Measurements from ENCODE around the gene FBRSL1. TPM values are rescaled to one million over a fixed set of nuclear protein-coding genes. Genes with fewer than 3 reads are reported as not detected.

FBRSL1 gene
- total RNA-seq, 1 donor from 2014 or later = 199 TPM

DNA sequence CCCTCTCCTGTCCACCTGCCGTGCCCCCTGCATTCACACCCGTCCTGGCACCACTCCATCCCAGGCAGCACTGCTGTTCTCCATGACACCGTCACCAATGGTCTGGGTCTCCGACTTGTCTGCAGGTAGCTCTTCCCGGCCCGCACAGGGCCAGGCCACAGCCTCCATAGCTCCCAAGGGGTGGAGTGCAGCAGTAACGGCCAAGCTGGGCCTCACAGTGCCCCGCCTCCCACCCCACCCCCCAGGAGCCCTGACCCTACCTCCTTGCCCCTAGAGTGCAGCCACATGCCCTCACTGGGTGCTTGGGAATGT lies 12.9 kb downstream of the FBRSL1 start:
- Mint-ChIP-seq H3K9me3 (ENCODE audit: low read depth) (no peaks in the 10 kb centered on the region), H3K36me3 (ENCODE audit: insufficient read depth) (no peaks in the 10 kb centered on the region), H3K27me3 (no peaks in the 10 kb centered on the region), H3K4me1 (ENCODE audit: low read depth) (peaks cover 23% of the 10 kb centered on the region), H3K4me3 (ENCODE audit: low read depth) (no peak overlapping the region), H3K27ac (no peak overlapping the region)
- DNase-seq (ENCODE audit: low spot score, unreplicated experiment) = no peak
- TF ChIP-seq, protein P1, sequence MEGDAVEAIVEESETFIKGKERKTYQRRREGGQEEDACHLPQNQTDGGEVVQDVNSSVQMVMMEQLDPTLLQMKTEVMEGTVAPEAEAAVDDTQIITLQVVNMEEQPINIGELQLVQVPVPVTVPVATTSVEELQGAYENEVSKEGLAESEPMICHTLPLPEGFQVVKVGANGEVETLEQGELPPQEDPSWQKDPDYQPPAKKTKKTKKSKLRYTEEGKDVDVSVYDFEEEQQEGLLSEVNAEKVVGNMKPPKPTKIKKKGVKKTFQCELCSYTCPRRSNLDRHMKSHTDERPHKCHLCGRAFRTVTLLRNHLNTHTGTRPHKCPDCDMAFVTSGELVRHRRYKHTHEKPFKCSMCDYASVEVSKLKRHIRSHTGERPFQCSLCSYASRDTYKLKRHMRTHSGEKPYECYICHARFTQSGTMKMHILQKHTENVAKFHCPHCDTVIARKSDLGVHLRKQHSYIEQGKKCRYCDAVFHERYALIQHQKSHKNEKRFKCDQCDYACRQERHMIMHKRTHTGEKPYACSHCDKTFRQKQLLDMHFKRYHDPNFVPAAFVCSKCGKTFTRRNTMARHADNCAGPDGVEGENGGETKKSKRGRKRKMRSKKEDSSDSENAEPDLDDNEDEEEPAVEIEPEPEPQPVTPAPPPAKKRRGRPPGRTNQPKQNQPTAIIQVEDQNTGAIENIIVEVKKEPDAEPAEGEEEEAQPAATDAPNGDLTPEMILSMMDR (IDR thresholded peaks at IDR 0.05; ENCODE audit: unreplicated experiment) = no peak

GRCh38 chr12:132503618-132504204 lies 13.8 kb downstream of the FBRSL1 start:
- TF ChIP-seq, protein P1 (IDR thresholded peaks at IDR 0.05; ENCODE audit: unreplicated experiment) = no peak
- DNase-seq (ENCODE audit: low spot score, unreplicated experiment) = no peak
- Mint-ChIP-seq H3K36me3 (ENCODE audit: insufficient read depth) (no peaks in the 10 kb centered on the region), H3K27ac (no peak overlapping the region), H3K27me3 (no peaks in the 10 kb centered on the region), H3K4me3 (ENCODE audit: low read depth) (no peak overlapping the region), H3K4me1 (ENCODE audit: low read depth) (peaks cover 23% of the 10 kb centered on the region), H3K9me3 (ENCODE audit: low read depth) (no peaks in the 10 kb centered on the region)

- H3K36me3 Mint-ChIP-seq (ENCODE audit: insufficient read depth) = no peaks in the 10 kb centered on the region
- H3K4me1 Mint-ChIP-seq (ENCODE audit: low read depth) = peaks cover 23% of the 10 kb centered on the region
- H3K27ac Mint-ChIP-seq = peak overlapping the region; percentile 64
- H3K4me3 Mint-ChIP-seq (ENCODE audit: low read depth) = no peak overlapping the region
- DNase-seq (ENCODE audit: low spot score, unreplicated experiment) = no peak
- TF ChIP-seq, protein P1 (IDR thresholded peaks at IDR 0.05; ENCODE audit: unreplicated experiment) = no peak
- H3K27me3 Mint-ChIP-seq = no peaks in the 10 kb centered on the region
- no peaks in the 10 kb centered on the region for H3K9me3 Mint-ChIP-seq (ENCODE audit: low read depth)
Observed at GRCh38 chr12:132505105-132505851, 15.3 kb downstream of the FBRSL1 start.

DNA sequence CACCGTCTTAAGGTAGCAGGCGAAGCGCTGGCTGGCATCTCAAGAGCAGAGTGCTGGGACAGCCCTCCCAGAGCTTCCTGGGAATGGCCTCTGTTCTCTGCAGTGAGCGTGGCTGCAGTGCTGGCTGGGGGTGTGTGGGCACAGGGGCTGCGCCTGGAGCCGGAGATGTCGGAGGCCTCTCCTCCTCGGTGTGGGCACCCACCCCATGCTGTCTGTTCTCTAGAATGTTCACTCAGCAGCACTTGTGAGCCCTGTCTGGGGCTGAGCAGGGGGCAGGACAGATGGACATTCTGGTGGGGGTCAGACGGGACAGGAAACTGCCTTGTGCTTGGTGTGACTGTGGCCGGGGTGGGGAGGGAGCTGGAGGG lies 15.9 kb downstream of the FBRSL1 start:
- H3K9me3 Mint-ChIP-seq (ENCODE audit: low read depth) = no peaks in the 10 kb centered on the region
- H3K4me1 Mint-ChIP-seq (ENCODE audit: low read depth) = peaks cover 21% of the 10 kb centered on the region
- DNase-seq (ENCODE audit: low spot score, unreplicated experiment) = no peak
- no peak overlapping the region for H3K4me3 Mint-ChIP-seq (ENCODE audit: low read depth)
- TF ChIP-seq, protein P1 (IDR thresholded peaks at IDR 0.05; ENCODE audit: unreplicated experiment) = no peak
- H3K27ac Mint-ChIP-seq = peak overlapping the region; percentile 64
- H3K36me3 Mint-ChIP-seq (ENCODE audit: insufficient read depth) = no peaks in the 10 kb centered on the region
- no peaks in the 10 kb centered on the region for H3K27me3 Mint-ChIP-seq

DNA sequence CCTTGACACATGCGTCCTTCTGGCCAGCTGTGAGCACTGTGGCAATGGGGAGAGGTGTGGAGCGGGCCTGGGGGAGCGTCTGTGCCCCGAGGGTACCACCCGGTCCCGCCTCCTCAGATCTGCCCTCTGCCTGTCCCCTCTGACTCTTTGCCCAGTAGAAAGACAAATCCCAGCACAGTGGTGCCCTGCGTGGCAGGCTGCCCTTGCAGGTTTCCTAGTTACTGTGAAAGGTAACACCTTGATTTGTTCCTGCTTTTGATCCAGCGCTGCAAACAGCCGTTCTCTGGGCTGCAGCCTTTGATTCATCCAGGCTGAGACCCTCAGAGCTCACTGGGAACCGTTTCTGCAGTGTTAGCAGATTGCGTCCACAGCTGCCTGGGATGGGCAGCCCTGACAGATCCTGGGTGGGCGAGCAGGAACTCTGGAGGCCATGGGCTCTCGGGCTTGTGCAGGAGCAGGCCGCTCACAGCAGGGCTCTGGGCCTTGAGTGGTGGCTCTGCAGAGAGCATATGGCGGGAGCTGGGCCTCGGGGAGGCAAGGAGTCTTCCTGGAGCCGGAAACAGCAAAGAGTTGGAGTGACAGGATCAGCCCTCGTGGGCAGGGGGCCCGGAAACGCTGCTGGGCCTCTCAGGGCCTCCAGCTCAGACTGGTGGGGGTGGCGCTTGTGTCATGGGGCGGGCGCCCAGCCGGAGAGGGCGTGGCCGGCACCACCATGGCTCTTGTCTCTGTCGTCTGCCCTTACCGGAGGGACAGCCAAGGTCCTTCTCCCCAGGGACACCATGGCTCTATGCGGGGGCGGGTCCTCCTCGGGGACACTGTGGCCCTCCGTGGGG lies 16.6 kb downstream of the FBRSL1 start:
- DNase-seq (ENCODE audit: low spot score, unreplicated experiment) = no peak
- Mint-ChIP-seq H3K4me3 (ENCODE audit: low read depth) (no peak overlapping the region), H3K36me3 (ENCODE audit: insufficient read depth) (no peaks in the 10 kb centered on the region), H3K27ac (peak overlapping the region; percentile 52), H3K4me1 (ENCODE audit: low read depth) (peaks cover 21% of the 10 kb centered on the region), H3K9me3 (ENCODE audit: low read depth) (no peaks in the 10 kb centered on the region), H3K27me3 (no peaks in the 10 kb centered on the region)
- TF ChIP-seq, protein P1 (IDR thresholded peaks at IDR 0.05; ENCODE audit: unreplicated experiment) = no peak
